Peyer's patch (tissue), 4 donors: ENCODE measurements around the gene CDK10. TPM values are rescaled to one million over a fixed set of nuclear protein-coding genes. Genes with fewer than 3 reads are reported as not detected.
"Not testable (repeated sequence)": the region's sequence is repeated elsewhere in the genome, so short reads cannot be mapped to it uniquely, and the experiment has no call there.

ENCODE experiments used
- DNase-seq, 3 donors: peaks; one replicate each; pipeline ENCODE4 v3.0.0-alpha.2; 2017 to 2019
- H3K27ac ChIP-seq, 4 donors: fragments of 200-600 bp; sonication (generic); one replicate each; pipeline ENCODE4 v1.5.1; 2016 to 2019
- H3K27me3 ChIP-seq, 2 donors: fragments of 200-600 bp; sonication (generic); one replicate each; pipeline ENCODE4 v1.5.1; 2019
- H3K36me3 ChIP-seq, 3 donors: fragments of 200-600 bp; sonication (generic); one replicate each; pipeline ENCODE4 v1.5.1; 2016 to 2019
- H3K4me1 ChIP-seq, 4 donors: fragments of 200-600 bp; sonication (generic); one replicate each; pipeline ENCODE4 v1.5.1; 2016 to 2019
- H3K4me3 ChIP-seq, 4 donors: fragments of 200-600 bp; sonication (generic); 1 replicate in 3 of 4; 2 replicates in 1 of 4; pipeline ENCODE4 v1.5.1; 2016 to 2019; ENCODE audit warnings: mild to moderate bottlenecking in 1 of 4
- H3K9me3 ChIP-seq, 4 donors: fragments of 200-600 bp; sonication (generic); one replicate each; pipeline ENCODE4 v1.5.1; 2016 to 2019; ENCODE audit warnings: mild to moderate bottlenecking in 1 of 4
- POLR2A ChIP-seq, 2 donors: fragments of 450-650 bp; IDR thresholded peaks; one replicate each; pipeline ENCODE4 v1.5.1; 2017; ENCODE audit warnings: antibody characterized with exemption in 2 of 2, mild to moderate bottlenecking in 2 of 2, moderate library complexity in 2 of 2
- total RNA-seq, 4 donors: library from RNA; depleted of rRNA; stranded (reverse); fragments of >200 nt; gene quantifications; one replicate each; pipeline ENCODE4 v1.1.0, GENCODE V29; 2016
- TF ChIP-seq, protein P1 (sequence below), 6 experiments: fragments of 450-650 bp in 4 of 6; fragments of 200-600 bp in 2 of 6; sonication (generic) in 1 of 6; IDR thresholded peaks; one replicate each; pipeline ENCODE4 v1.5.1; 2017 to 2019; ENCODE audit warnings: antibody characterized with exemption in 6 of 6, mild to moderate bottlenecking in 3 of 6, moderate library complexity in 1 of 6

CDK10 gene
- total RNA-seq, 4 donors from 2014 or later = 97.9 to 198 (median 158) TPM

DNA sequence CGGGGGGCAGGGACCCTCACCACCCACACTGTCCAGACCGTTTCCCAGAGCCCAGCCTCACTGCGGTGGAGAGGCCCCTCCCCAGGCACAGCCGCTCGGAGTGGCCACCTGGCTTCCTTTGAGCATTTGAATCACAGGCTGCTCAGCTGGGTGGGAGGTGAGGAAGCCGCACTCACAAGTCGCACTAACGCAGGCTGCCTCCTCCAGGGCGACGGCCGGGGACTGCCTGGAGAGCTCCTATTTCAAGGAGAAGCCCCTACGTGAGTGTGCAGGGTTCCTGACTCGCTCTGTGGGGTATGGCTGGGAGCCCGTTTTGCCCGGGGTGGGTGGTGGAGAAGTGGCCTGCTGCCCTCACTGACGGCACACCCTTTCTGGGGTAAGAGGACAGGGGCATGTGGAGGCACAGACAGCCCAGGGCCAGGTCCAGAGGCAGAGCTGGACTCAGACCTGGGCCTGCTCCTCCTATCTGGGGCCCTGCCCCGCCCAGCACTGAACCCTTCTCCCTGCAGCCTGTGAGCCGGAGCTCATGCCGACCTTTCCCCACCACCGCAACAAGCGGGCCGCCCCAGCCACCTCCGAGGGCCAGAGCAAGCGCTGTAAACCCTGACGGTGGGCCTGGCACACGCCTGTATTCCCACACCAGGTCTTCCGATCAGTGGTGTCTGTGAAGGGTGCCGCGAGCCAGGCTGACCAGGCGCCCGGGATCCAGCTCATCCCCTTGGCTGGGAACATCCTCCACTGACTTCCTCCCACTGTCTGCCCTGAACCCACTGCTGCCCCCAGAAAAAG, 8.8 kb downstream of the CDK10 start:
- Histone ChIP-seq H3K27me3 (no peaks in the 10 kb centered on the region), H3K4me3 (no peak overlapping the region), H3K27ac (peak overlapping the region in 1 of 4 donors; percentile 45), H3K4me1 (peaks cover 0 to 31% (median 14%) of the 10 kb centered on the region in 4 donors), H3K9me3 (no peaks in the 10 kb centered on the region), H3K36me3 (peaks cover 0 to 76% (median 2%) of the 10 kb centered on the region in 3 donors)
- peak in 2 of 3 donors; percentile 46 to 65 for DNase-seq
- TF ChIP-seq POLR2A (IDR thresholded peaks at IDR 0.05) = no peak
- TF ChIP-seq, protein P1, sequence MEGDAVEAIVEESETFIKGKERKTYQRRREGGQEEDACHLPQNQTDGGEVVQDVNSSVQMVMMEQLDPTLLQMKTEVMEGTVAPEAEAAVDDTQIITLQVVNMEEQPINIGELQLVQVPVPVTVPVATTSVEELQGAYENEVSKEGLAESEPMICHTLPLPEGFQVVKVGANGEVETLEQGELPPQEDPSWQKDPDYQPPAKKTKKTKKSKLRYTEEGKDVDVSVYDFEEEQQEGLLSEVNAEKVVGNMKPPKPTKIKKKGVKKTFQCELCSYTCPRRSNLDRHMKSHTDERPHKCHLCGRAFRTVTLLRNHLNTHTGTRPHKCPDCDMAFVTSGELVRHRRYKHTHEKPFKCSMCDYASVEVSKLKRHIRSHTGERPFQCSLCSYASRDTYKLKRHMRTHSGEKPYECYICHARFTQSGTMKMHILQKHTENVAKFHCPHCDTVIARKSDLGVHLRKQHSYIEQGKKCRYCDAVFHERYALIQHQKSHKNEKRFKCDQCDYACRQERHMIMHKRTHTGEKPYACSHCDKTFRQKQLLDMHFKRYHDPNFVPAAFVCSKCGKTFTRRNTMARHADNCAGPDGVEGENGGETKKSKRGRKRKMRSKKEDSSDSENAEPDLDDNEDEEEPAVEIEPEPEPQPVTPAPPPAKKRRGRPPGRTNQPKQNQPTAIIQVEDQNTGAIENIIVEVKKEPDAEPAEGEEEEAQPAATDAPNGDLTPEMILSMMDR (IDR thresholded peaks at IDR 0.05) = no peak

DNA sequence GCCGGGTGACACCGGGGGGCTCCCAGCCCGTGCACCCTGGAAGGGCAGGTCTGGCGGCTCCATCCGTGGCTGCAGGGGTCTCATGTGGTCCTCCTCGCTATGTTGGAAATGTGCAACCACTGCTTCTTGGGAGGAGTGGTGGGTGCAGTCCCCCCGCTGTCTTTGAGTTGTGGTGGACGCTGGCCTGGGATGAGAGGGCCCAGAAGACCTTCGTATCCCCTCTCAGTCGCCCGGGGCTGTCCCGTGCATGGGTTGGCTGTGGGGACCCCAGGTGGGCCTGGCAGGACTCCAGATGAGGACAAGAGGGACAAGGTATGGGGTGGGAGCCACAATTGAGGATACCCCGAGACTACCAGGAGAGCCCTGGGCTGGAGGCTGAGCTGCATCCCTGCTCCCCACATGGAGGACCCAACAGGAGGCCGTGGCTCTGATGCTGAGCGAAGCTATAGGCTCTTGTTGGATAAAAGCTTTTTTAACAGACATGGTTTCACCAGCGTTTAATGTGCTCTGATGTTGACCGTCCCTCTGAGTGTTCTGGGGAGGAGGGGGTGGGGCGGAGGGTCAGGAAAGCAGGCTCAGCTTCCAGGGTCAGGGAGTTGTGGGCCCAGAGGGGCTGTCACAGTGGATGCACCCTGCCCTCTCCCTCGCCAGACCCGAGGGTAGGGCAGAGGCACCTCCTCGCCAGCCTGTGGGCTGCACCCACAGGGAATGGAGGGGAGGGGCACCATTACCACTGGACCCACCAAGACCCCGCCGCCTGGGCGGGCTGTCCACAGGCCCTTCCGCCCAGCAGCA, 9.6 kb downstream of the CDK10 start:
- TF ChIP-seq, protein P1 (IDR thresholded peaks at IDR 0.05) = no peak
- no peak for TF ChIP-seq POLR2A (IDR thresholded peaks at IDR 0.05)
- peak overlapping the region in 1 of 4 donors; percentile 49 for H3K27ac ChIP-seq
- peak in 1 of 3 donors; percentile 46 for DNase-seq
- no peaks in the 10 kb centered on the region for H3K27me3 ChIP-seq
- H3K4me3 ChIP-seq = no peak overlapping the region
- H3K9me3 ChIP-seq = no peaks in the 10 kb centered on the region
- H3K4me1 ChIP-seq = peaks cover 0 to 37% (median 18%) of the 10 kb centered on the region in 4 donors
- H3K36me3 ChIP-seq = peaks cover 0 to 70% (median 0%) of the 10 kb centered on the region in 3 donors

DNA sequence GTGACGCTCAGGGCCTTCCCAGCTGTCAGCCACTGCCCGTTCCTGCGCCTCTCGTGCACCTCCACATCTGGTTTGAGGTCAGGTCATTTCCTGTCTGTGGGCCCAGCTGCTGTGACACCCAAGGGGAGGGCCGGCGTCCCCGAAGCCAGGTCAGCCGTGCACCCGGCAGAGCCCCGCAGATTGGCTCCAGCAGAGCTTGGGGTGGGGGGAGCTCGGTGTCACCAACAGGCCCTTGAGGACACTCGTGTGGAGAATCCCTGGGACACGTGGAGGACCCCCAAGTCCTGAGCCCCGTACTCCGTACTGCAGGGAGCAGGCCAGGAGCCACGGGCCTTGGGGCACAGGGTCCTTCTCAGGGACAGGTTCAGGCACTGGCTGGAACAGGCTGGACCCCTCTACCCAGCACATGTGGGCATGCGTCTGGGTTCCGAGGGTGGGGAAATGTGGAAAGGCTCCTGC, 10.2 kb downstream of the CDK10 start:
- Histone ChIP-seq H3K9me3 (no peaks in the 10 kb centered on the region), H3K36me3 (peaks cover 0 to 63% (median 0%) of the 10 kb centered on the region in 3 donors), H3K27me3 (no peaks in the 10 kb centered on the region), H3K4me1 (peaks cover 0 to 37% (median 19%) of the 10 kb centered on the region in 4 donors), H3K4me3 (no peak overlapping the region), H3K27ac (peak overlapping the region in 1 of 4 donors; percentile 49)
- DNase-seq = peak; percentile 50 to 70 (median 55)
- TF ChIP-seq, protein P1 (IDR thresholded peaks at IDR 0.05) = no peak
- no peak for TF ChIP-seq POLR2A (IDR thresholded peaks at IDR 0.05)

DNA sequence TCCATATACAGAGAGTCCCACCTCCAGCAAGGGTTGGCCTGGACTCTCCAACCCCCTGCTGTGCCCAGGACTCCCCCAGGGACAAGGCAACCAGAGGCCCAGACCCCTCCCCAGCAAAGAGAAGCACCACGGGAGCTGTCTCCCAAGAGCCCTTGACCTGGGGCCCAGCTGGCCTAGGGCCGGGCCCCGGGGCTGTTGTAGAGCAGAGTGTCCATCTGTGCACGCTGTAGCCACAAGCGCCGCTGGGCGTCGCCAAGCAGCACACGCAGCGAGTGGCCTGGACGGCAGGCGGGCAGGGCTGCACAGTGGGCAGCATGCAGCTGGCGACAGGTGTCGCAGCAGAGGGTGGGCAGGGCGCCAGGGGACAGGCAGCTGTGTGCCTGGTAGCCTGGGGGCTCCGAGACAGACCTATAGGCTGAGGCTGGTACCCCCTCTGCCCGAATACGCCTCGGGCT, 10.7 kb downstream of the CDK10 start:
- H3K9me3 ChIP-seq = no peaks in the 10 kb centered on the region
- H3K27ac ChIP-seq = peak overlapping the region in 1 of 4 donors; percentile 49
- H3K4me3 ChIP-seq = no peak overlapping the region
- TF ChIP-seq POLR2A (IDR thresholded peaks at IDR 0.05) = no peak
- TF ChIP-seq, protein P1 (IDR thresholded peaks at IDR 0.05) = no peak
- H3K36me3 ChIP-seq = peaks cover 0 to 58% (median 0%) of the 10 kb centered on the region in 3 donors
- DNase-seq = peak in 2 of 3 donors; percentile 43 to 51
- H3K4me1 ChIP-seq = peaks cover 0 to 42% (median 19%) of the 10 kb centered on the region in 4 donors
- no peaks in the 10 kb centered on the region for H3K27me3 ChIP-seq

DNA sequence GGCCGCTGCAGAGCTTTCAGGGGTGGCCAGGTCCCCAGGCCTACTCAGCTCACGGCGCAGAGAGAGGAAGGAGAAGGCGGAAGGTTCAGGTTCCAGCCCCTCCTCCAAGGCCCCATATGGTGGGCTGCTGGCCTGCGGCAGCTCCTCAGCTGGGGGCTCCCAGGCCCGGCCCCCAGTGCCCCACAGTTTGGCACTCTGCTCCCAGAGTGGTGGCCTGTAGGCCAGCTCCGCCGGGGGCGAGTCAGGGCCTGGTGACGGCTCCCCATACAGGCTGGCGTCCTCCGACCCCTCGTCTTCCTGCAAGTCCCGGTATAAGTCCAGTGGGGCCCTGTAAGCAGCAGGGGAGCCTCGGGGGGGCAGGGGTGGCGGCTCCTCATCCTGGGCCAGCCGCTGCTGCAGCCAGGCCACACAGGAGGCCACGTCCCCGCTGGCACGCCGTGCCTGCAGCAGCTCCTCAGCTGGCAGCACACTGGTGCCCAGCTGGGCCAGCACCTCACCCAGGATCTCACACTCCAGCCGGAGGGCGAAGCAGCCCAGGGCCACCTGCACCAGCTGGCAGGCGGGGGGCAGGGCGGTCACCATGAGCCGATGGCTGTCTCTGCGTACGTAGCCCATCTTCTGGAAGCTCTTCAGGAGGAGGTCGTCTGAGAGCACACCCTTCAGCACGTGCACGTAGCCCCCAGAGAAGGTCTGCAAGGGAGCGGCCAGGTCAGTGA, 11.3 kb downstream of the CDK10 start:
- Histone ChIP-seq H3K27ac (peak overlapping the region in 1 of 4 donors; percentile 49), H3K9me3 (no peaks in the 10 kb centered on the region), H3K27me3 (no peaks in the 10 kb centered on the region), H3K4me1 (peaks cover 0 to 44% (median 19%) of the 10 kb centered on the region in 4 donors), H3K4me3 (no peak overlapping the region), H3K36me3 (peaks cover 0 to 53% (median 0%) of the 10 kb centered on the region in 3 donors)
- DNase-seq = no peak
- TF ChIP-seq, protein P1 (IDR thresholded peaks at IDR 0.05) = no peak
- no peak for TF ChIP-seq POLR2A (IDR thresholded peaks at IDR 0.05)

DNA sequence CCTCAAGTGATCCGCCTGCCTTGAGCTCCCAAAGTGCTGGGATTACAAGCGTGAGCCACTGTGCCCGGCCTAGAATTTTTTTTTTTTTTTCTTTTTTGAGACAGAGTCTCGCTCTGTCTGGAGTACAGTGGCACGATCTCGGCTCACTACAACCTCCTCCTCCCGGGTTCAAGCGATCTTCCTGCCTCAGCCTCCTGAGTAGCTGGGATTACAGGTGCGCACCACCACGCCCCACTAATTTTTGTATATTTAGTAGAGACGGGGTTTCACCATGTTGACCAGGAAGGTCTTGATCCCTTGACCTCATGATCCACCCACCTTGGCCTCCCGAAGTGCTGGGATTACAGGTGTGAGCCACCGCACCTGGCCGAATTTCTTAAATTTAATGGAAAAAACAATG, 12.2 kb downstream of the CDK10 start:
- not testable (repeated sequence) for H3K9me3 ChIP-seq, H3K4me3 ChIP-seq, H3K27ac ChIP-seq, H3K27me3 ChIP-seq, DNase-seq
- Histone ChIP-seq H3K4me1 (peaks cover 0 to 44% (median 19%) of the 10 kb centered on the region in 4 donors), H3K36me3 (peaks cover 0 to 43% (median 0%) of the 10 kb centered on the region in 3 donors)

DNA sequence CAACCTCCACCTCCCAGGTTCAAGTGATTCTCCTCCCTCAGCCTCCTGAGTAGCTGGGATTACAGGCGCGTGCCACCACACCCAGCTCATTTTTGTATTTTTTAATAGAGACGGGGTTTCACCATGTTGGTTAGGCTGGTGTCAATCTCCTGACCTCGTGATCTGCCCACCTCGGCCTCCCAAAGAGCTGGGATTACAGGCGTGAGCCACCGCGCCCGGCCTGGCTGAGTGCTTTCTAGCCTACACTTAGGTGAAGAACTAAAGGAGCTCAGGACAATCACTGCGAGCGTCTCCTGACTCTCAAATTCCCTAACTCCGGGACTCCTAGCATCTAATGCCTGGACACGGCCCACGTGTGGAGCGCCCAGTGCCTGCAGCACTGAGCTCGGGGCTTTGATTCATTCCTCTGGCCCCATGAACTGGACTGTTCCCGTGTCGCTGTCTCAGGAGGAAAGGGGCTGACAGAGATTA, 13.2 kb downstream of the CDK10 start:
- H3K27me3 ChIP-seq, DNase-seq, H3K9me3 ChIP-seq: not testable (repeated sequence)
- H3K4me1 ChIP-seq = peaks cover 0 to 44% (median 19%) of the 10 kb centered on the region in 4 donors
- H3K4me3 ChIP-seq = peak overlapping the region in 2 of 4 donors; percentile 70 to 79
- H3K36me3 ChIP-seq = peaks cover 0 to 34% (median 0%) of the 10 kb centered on the region in 3 donors
- peak overlapping the region in 3 of 4 donors; percentile 88 to 94 (median 89) for H3K27ac ChIP-seq
